H1 (cell line): ENCODE data around the gene PDIA6. TPM values are rescaled to one million over a fixed set of nuclear protein-coding genes. Genes with fewer than 3 reads are reported as not detected.

Experiments
- CTCF ChIA-PET: fragments of 300-600 bp; sonication (Branson Sonifier 250); formaldehyde crosslinking; loops from one replicate; lab custom pipeline; 2021; ENCODE audit not compliant: partially characterized antibody; lab: Charles Lee
- POLR2A ChIA-PET: fragments of 300-600 bp; sonication (Branson Sonifier 250); formaldehyde crosslinking; loops from one replicate; lab custom pipeline; 2021; ENCODE audit warnings: inconsistent platforms; ENCODE audit not compliant: partially characterized antibody; lab: Charles Lee
- DNase-seq, 2 experiments: peaks; one replicate each; pipeline versions ENCODE4 v3.0.0 to v3.0.0-alpha.2; 2010 to 2022; ENCODE audit warnings: low spot score in 2 of 2, low read depth in 1 of 2, mixed read lengths in 1 of 2
- FAIRE-seq: peaks from 2 replicates; lab custom pipeline; 2011; peaks lifted over from hg19 to GRCh38; lab: Jason Lieb, UNC
- H2AFZ ChIP-seq: 2 replicates; pipeline ENCODE4 v1.8.1; 2012; ENCODE audit warnings: low read length, inconsistent platforms
- H2AK5ac ChIP-seq: 2 replicates; pipeline ENCODE4 v1.6.1; 2013; ENCODE audit warnings: low read depth, low read length
- H2BK120ac ChIP-seq: replicated peaks from 2 replicates; pipeline ENCODE3; 2013; ENCODE audit warnings: low read depth, low read length, inconsistent platforms
- H2BK12ac ChIP-seq: 2 replicates; pipeline ENCODE4 v1.6.1; 2013; ENCODE audit warnings: low read depth, low read length
- H2BK15ac ChIP-seq: 2 replicates; pipeline ENCODE4 v1.6.1; 2013; ENCODE audit warnings: low read length
- H2BK20ac ChIP-seq: 2 replicates; pipeline ENCODE4 v1.6.1; 2013; ENCODE audit warnings: low read length
- H2BK5ac ChIP-seq: 2 replicates; pipeline ENCODE4 v1.6.1; 2013; ENCODE audit warnings: low read depth, low read length
- H3K14ac ChIP-seq: 2 replicates; pipeline ENCODE4 v1.6.1; 2013; ENCODE audit warnings: inconsistent platforms; ENCODE audit not compliant: insufficient read length
- H3K18ac ChIP-seq: 2 replicates; pipeline ENCODE4 v1.6.1; 2013; ENCODE audit warnings: low read length; ENCODE audit errors: extremely low read depth
- H3K23ac ChIP-seq: 2 replicates; pipeline ENCODE4 v1.6.1; 2013; ENCODE audit warnings: inconsistent platforms; ENCODE audit not compliant: insufficient read length
- H3K23me2 ChIP-seq: 2 replicates; pipeline ENCODE4 v1.6.1; 2013; ENCODE audit warnings: low read depth, low read length
- H3K27ac ChIP-seq: 2 replicates; pipeline ENCODE4 v1.6.1; 2011; ENCODE audit warnings: low read depth, low read length, inconsistent platforms
- H3K27me3 ChIP-seq, 4 experiments: replicated peaks in 1 of 4; 1 replicate in 1 of 4; 2 replicates in 3 of 4; pipeline versions ENCODE4 v1.6.1 to v1.8.1; 2011 to 2013; ENCODE audit warnings: low read length in 3 of 4, mild to moderate bottlenecking in 3 of 4, inconsistent platforms in 2 of 4, mixed read lengths in 2 of 4, moderate library complexity in 1 of 4; ENCODE audit not compliant: control insufficient read depth in 3 of 4, insufficient read depth in 3 of 4; ENCODE audit errors: extremely low read depth in 1 of 4
- H3K36me3 ChIP-seq, 4 experiments: 2 replicates each; pipeline versions ENCODE4 v1.6.1 to v1.8.1; 2011 to 2013; ENCODE audit warnings: mild to moderate bottlenecking in 4 of 4, low read length in 3 of 4, moderate library complexity in 2 of 4, control low read depth in 1 of 4, inconsistent platforms in 1 of 4; ENCODE audit not compliant: insufficient read depth in 4 of 4, control insufficient read depth in 2 of 4
- H3K4ac ChIP-seq: replicated peaks from 2 replicates; pipeline ENCODE3; 2013; ENCODE audit warnings: low read length, low read depth, mixed read lengths, inconsistent platforms; ENCODE audit not compliant: insufficient read length
- H3K4me1 ChIP-seq, 4 experiments: replicated peaks in 1 of 4; 1 replicate in 1 of 4; 2 replicates in 3 of 4; pipeline versions ENCODE4 v1.6.1 to v1.8.1; 2011 to 2013; ENCODE audit warnings: low read length in 3 of 4, inconsistent platforms in 2 of 4, mixed read lengths in 1 of 4; ENCODE audit not compliant: insufficient read depth in 4 of 4, control insufficient read depth in 3 of 4
- H3K4me2 ChIP-seq, 2 experiments: 2 replicates each; pipeline versions ENCODE4 v1.6.1 to v1.8.1; 2011 to 2013; ENCODE audit warnings: low read depth in 2 of 2, low read length in 2 of 2, control low read depth in 1 of 2, inconsistent platforms in 1 of 2, mild to moderate bottlenecking in 1 of 2; ENCODE audit not compliant: insufficient read depth in 1 of 2
- H3K4me3 ChIP-seq, 4 experiments: fragments of 200-600, 300-600 bp in 1 of 4; sonication (generic), shearing (Covaris generic), sonication (Bioruptor Twin) in 1 of 4; 2 replicates each; pipeline versions ENCODE4 v1.5.1 to v1.8.1; 2011 to 2016; ENCODE audit warnings: low read length in 4 of 4, low read depth in 3 of 4, control low read depth in 2 of 4, inconsistent platforms in 2 of 4, mild to moderate bottlenecking in 2 of 4, mixed read lengths in 1 of 4, moderate library complexity in 1 of 4; ENCODE audit not compliant: insufficient read depth in 2 of 4; ENCODE audit errors: extremely low read depth in 1 of 4
- H3K56ac ChIP-seq: replicated peaks from 2 replicates; pipeline ENCODE3; 2013; ENCODE audit warnings: low read depth, mild to moderate bottlenecking, mixed read lengths, low read length, inconsistent platforms; ENCODE audit not compliant: insufficient read length
- H3K79me1 ChIP-seq: 2 replicates; pipeline ENCODE4 v1.6.1; 2013; ENCODE audit warnings: low read depth, low read length, control low read depth
- H3K79me2 ChIP-seq, 2 experiments: 2 replicates each; pipeline versions ENCODE4 v1.6.1 to v1.8.1; 2012 to 2013; ENCODE audit warnings: low read length in 2 of 2, mild to moderate bottlenecking in 2 of 2, inconsistent platforms in 1 of 2; ENCODE audit not compliant: insufficient read depth in 2 of 2, control insufficient read depth in 1 of 2
- H3K9ac ChIP-seq, 4 experiments: replicated peaks in 1 of 4; 1 replicate in 1 of 4; 2 replicates in 3 of 4; pipeline versions ENCODE4 v1.6.1 to v1.8.1; 2011 to 2013; ENCODE audit warnings: low read depth in 3 of 4, low read length in 3 of 4, control low read depth in 2 of 4, mild to moderate bottlenecking in 2 of 4, moderate library complexity in 2 of 4, inconsistent platforms in 1 of 4; ENCODE audit errors: extremely low read depth in 1 of 4
- H3K9me3 ChIP-seq, 2 experiments: 2 replicates each; pipeline versions ENCODE4 v1.6.1 to v1.8.1; 2012 to 2013; ENCODE audit warnings: mild to moderate bottlenecking in 2 of 2, moderate library complexity in 2 of 2, control low read depth in 1 of 2, inconsistent platforms in 1 of 2, low read depth in 1 of 2, low read length in 1 of 2, mixed read lengths in 1 of 2; ENCODE audit not compliant: insufficient read depth in 2 of 2
- H4K20me1 ChIP-seq, 2 experiments: replicated peaks in 1 of 2; 2 replicates each; pipeline versions ENCODE3 to v1.8.1; 2011 to 2013; ENCODE audit warnings: inconsistent platforms in 2 of 2, low read length in 2 of 2, mild to moderate bottlenecking in 1 of 2; ENCODE audit not compliant: insufficient read depth in 2 of 2, control insufficient read depth in 1 of 2
- H4K5ac ChIP-seq: 2 replicates; pipeline ENCODE4 v1.6.1; 2013; ENCODE audit warnings: low read length, low read depth, mixed read lengths, inconsistent platforms; ENCODE audit not compliant: insufficient read length
- H4K8ac ChIP-seq: 2 replicates; pipeline ENCODE4 v1.8.0; 2013; ENCODE audit warnings: mild to moderate bottlenecking, moderate library complexity, low read length, inconsistent platforms; ENCODE audit not compliant: insufficient read depth; ENCODE audit errors: extremely low read depth
- H4K91ac ChIP-seq: replicated peaks from 2 replicates; pipeline ENCODE3; 2013; ENCODE audit warnings: low read length, mixed read lengths, inconsistent platforms; ENCODE audit not compliant: insufficient read length
- EP300 ChIP-seq, 2 experiments: IDR thresholded peaks; 1 replicate in 1 of 2; 2 replicates in 1 of 2; pipeline ENCODE4 v1.6.1; 2011 to 2012; ENCODE audit warnings: low read depth in 2 of 2, low read length in 2 of 2, mild to moderate bottlenecking in 2 of 2, borderline replicate concordance in 1 of 2, inconsistent platforms in 1 of 2, moderate library complexity in 1 of 2
- RFX5 ChIP-seq: IDR thresholded peaks from 2 replicates; pipeline ENCODE4 v1.6.1; 2011; ENCODE audit warnings: low read depth, low read length, improper control_type of control experiment, borderline replicate concordance
- SUZ12 ChIP-seq: fragments of 200-600 bp; sonication (generic); IDR thresholded peaks from 2 replicates; pipeline ENCODE4 v1.6.1; 2012; ENCODE audit warnings: mild to moderate bottlenecking, inconsistent platforms, low read length, moderate library complexity, mixed read lengths
- WGBS, 2 experiments: shearing (Covaris generic) in 1 of 2; methylation state at CpG; one replicate each; pipeline versions ENCODE4 v1.1.6 to v1.1.7; 2013 to 2015; ENCODE audit warnings: low lambda C conversion rate in 2 of 2, mixed read lengths in 2 of 2, inconsistent platforms in 1 of 2, low coverage in 1 of 2, missing lambda C conversion rate in 1 of 2; ENCODE audit not compliant: insufficient replicate concordance in 2 of 2, insufficient coverage in 1 of 2, insufficient read length in 1 of 2; ENCODE audit errors: extremely low coverage in 1 of 2, missing lambda C conversion rate in 1 of 2; 5-methylcytosine and 5-hydroxymethylcytosine counted together
- polyA plus RNA-seq, 7 experiments: library from polyadenylated mRNA; depleted of rRNA in 3 of 7; stranded (reverse) in 5 of 7; unstranded in 2 of 7; fragments of >200 nt in 5 of 7; fragments of 200-250 nt in 2 of 7; gene quantifications; 1 replicate in 5 of 7; 2 replicates in 1 of 7; 4 replicates in 1 of 7; pipeline versions ENCODE4 v1.2.1 to v1.2.3, GENCODE V29; 2011 to 2013; ENCODE audit warnings: missing spikeins in 2 of 7, mixed read lengths in 2 of 7
- total RNA-seq: library from RNA; stranded (reverse); fragmentation: NEBNext Ultra II Directional; extraction: Animal tissue kit (Norgen Biotek cat#: 25700); gene quantifications from 2 replicates; pipeline ENCODE4 v1.2.1, GENCODE V29; 2021

PDIA6 gene
- total and polyA plus RNA-seq, 2 of the 8 experiments (the other 6 are each of a cell fraction or from before 2014, with no cell fraction given) = 181 to 384 TPM

- Histone ChIP-seq H3K4ac (no peak overlapping the region), H2BK15ac (no peak overlapping the region), H3K79me2 (peaks cover 0 to 18% of the 10 kb centered on the region in 2 experiments; a peak in 2 of 4 replicates), H3K36me3 (peaks cover 31 to 92% (median 71%) of the 10 kb centered on the region in 4 experiments), H2BK120ac (no peak overlapping the region), H3K79me1 (peaks cover 9% of the 10 kb centered on the region), H3K27me3 (no peaks in the 10 kb centered on the region), H3K4me2 (no peak overlapping the region), H2BK12ac (no peak overlapping the region), H3K14ac (no peak overlapping the region), H2BK5ac (no peak overlapping the region), H3K4me3 (no peak overlapping the region), H3K56ac (no peak overlapping the region), H4K91ac (no peak overlapping the region), H2AK5ac (no peak overlapping the region), H3K9me3 (no peaks in the 10 kb centered on the region), H3K23me2 (no peaks in the 10 kb centered on the region), H2BK20ac (no peak overlapping the region), H4K8ac (no peak overlapping the region), H3K27ac (no peak overlapping the region), H3K18ac (no peak overlapping the region), H3K23ac (no peak overlapping the region), H4K5ac (no peak overlapping the region), H4K20me1 (peaks cover 6 to 12% of the 10 kb centered on the region in 2 experiments), H3K9ac (no peak overlapping the region), H3K4me1 (no peaks in the 10 kb centered on the region), H2AFZ (no peak overlapping the region)
- ChIA-PET POLR2A (interaction anchor here (0.6 kb wide), 1 partner anchor 40 kb away, joined by 3 read pairs; no protein-coding TSS in a partner anchor), CTCF (interaction anchor here (0.7 to 4.4 kb wide), 10 partner anchors 11 to 104 kb away, joined by 3 to 20 read pairs (median 6); no protein-coding TSS in a partner anchor)
- TF ChIP-seq SUZ12 = no peak
- no peak for TF ChIP-seq RFX5
- TF ChIP-seq EP300 (IDR thresholded peaks at IDR 0.05; ENCODE audit: borderline replicate concordance in 1 of 2, low read depth in 2 of 2, low read length in 2 of 2) = no peak
- WGBS, 2 experiments = 79% methylated on average over 2 of the region's 2 CpGs; no CpG with 5 or more reads in 1 of the 2 experiments
- no peak for FAIRE-seq
- no peak for DNase-seq
Measured at GRCh38 chr2:10792001-10792634, 20.5 kb downstream of the PDIA6 start.
